Ishikawa (cell line): ENCODE data around the gene MYO5A.

Experiments
- CEBPB ChIP-seq: IDR thresholded peaks from 2 replicates; pipeline ENCODE4 v1.6.1; 2012
- CREB1 ChIP-seq: IDR thresholded peaks from 2 replicates; pipeline ENCODE4 v1.6.1; 2012; ENCODE audit warnings: low read depth
- EGR1 ChIP-seq: IDR thresholded peaks from 2 replicates; pipeline ENCODE4 v1.6.1; 2012
- EP300 ChIP-seq: IDR thresholded peaks from 2 replicates; pipeline ENCODE4 v1.6.1; 2012; ENCODE audit warnings: borderline replicate concordance
- FOXM1 ChIP-seq: IDR thresholded peaks from 2 replicates; pipeline ENCODE4 v1.6.1; 2012; ENCODE audit warnings: low read depth, borderline replicate concordance
- MAX ChIP-seq: IDR thresholded peaks from 2 replicates; pipeline ENCODE4 v1.6.1; 2012
- NFIC ChIP-seq: IDR thresholded peaks from 2 replicates; pipeline ENCODE4 v1.6.1; 2012
- RAD21 ChIP-seq: IDR thresholded peaks from 2 replicates; pipeline ENCODE4 v1.6.1; 2012; ENCODE audit warnings: low read depth
- REST ChIP-seq: IDR thresholded peaks from 2 replicates; pipeline ENCODE4 v1.6.1; 2012; ENCODE audit warnings: low read depth, mild to moderate bottlenecking
- TAF1 ChIP-seq: IDR thresholded peaks from 2 replicates; pipeline ENCODE4 v1.6.1; 2012; ENCODE audit warnings: low read depth, mild to moderate bottlenecking
- TCF12 ChIP-seq: IDR thresholded peaks from 2 replicates; pipeline ENCODE4 v1.6.1; 2012; ENCODE audit warnings: low read depth
- TEAD4 ChIP-seq: IDR thresholded peaks from 2 replicates; pipeline ENCODE4 v1.6.1; 2012
- USF1 ChIP-seq: IDR thresholded peaks from 2 replicates; pipeline ENCODE4 v1.6.1; 2012
- YY1 ChIP-seq: IDR thresholded peaks from 2 replicates; pipeline ENCODE4 v1.6.1; 2012; ENCODE audit warnings: low read depth
- ZBTB7A ChIP-seq: IDR thresholded peaks from 2 replicates; pipeline ENCODE4 v1.6.1; 2012; ENCODE audit warnings: low read depth

Gene MYO5A

GRCh38 chr15:52558196-52558595 is 29.5 kb upstream of the MYO5A start:
- TF ChIP-seq FOXM1, result no peak

GRCh38 chr15:52557274-52557641 is 28.6 kb upstream of the MYO5A start:
- TF ChIP-seq RAD21, result no peak
- TF ChIP-seq FOXM1, result no peak
- no peak for TF ChIP-seq NFIC
- TF ChIP-seq REST, result no peak
- no peak for TF ChIP-seq CEBPB
- TF ChIP-seq TCF12, result no peak
- TF ChIP-seq CREB1, result no peak
- TF ChIP-seq MAX, result no peak
- no peak for TF ChIP-seq ZBTB7A
- TF ChIP-seq EP300, result no peak
- TF ChIP-seq TAF1, result no peak
- no peak for TF ChIP-seq EGR1
- no peak for TF ChIP-seq TEAD4
- no peak for TF ChIP-seq YY1
- TF ChIP-seq USF1, result no peak

GRCh38 chr15:52556524-52557273 is 28.0 kb upstream of the MYO5A start:
- TF ChIP-seq ZBTB7A (no peak), RAD21 (no peak), TEAD4 (no peak), YY1 (no peak)

- TF ChIP-seq USF1 (no peak), EGR1 (no peak), TCF12 (no peak), EP300 (no peak), NFIC (no peak), YY1 (no peak), FOXM1 (no peak), RAD21 (no peak), MAX (no peak), CREB1 (no peak), TEAD4 (no peak), TAF1 (no peak), CEBPB (no peak), ZBTB7A (no peak)
Observed at GRCh38 chr15:52552303-52552702, 23.6 kb upstream of the MYO5A start.

GRCh38 chr15:52551762-52552161 is 23.1 kb upstream of the MYO5A start:
- no peak for TF ChIP-seq TCF12
- no peak for TF ChIP-seq EP300
- TF ChIP-seq TEAD4, result no peak
- no peak for TF ChIP-seq CREB1
- TF ChIP-seq REST, result no peak
- no peak for TF ChIP-seq CEBPB
- TF ChIP-seq TAF1, result no peak
- no peak for TF ChIP-seq USF1
- no peak for TF ChIP-seq FOXM1
- TF ChIP-seq ZBTB7A, result no peak
- TF ChIP-seq YY1, result no peak
- no peak for TF ChIP-seq RAD21
- TF ChIP-seq NFIC, result no peak
- TF ChIP-seq MAX, result no peak
- no peak for TF ChIP-seq EGR1
